CD4-positive, alpha-beta T cell (primary cell): Measurements from ENCODE around the gene MCM9. TPM values are rescaled to one million over a fixed set of nuclear protein-coding genes. Genes with fewer than 3 reads are reported as not detected.
A peak's percentile ranks its signal among the peaks of the same experiment; 100 is the strongest.
"Not testable (repeated sequence)": the region's sequence is repeated elsewhere in the genome, so short reads cannot be mapped to it uniquely, and the experiment has no call there.

ENCODE experiments used
- ATAC-seq: fragments of 200-7000 bp; cut with Tn5 transposase; one replicate; pipeline ENCODE4 v1.10.0; 2022; ENCODE audit warnings: mild to moderate bottlenecking; ENCODE audit not compliant: poor library complexity
- CTCF ChIA-PET: fragments of 350-600 bp; sonication (Branson Sonifier 250); formaldehyde crosslinking; loops from one replicate; lab custom pipeline; 2021; ENCODE audit warnings: antibody characterized with exemption, inconsistent platforms; lab: Charles Lee
- POLR2A ChIA-PET: fragments of 350-600 bp; sonication (Branson Sonifier 250); formaldehyde crosslinking; loops from one replicate; lab custom pipeline; 2021; ENCODE audit warnings: antibody characterized with exemption, inconsistent platforms; lab: Charles Lee
- DNase-seq, 14 experiments: peaks; one replicate each; pipeline ENCODE4 v3.0.0-alpha.2; 2013 to 2020; ENCODE audit warnings: mixed read lengths in 2 of 14
- H3K27ac ChIP-seq, 2 donors: one replicate each; pipeline versions ENCODE4 v1.5.1 to v1.7.0; 2013; ENCODE audit warnings: low read length in 2 of 2, low read depth in 1 of 2, mild to moderate bottlenecking in 1 of 2
- H3K27me3 ChIP-seq, 2 experiments: 1 replicate in 1 of 2; 2 replicates in 1 of 2; pipeline versions ENCODE4 v1.6.1 to v1.7.0; 2013; ENCODE audit warnings: low read length in 2 of 2, control low read depth in 1 of 2, mild to moderate bottlenecking in 1 of 2, moderate library complexity in 1 of 2; ENCODE audit not compliant: insufficient read depth in 2 of 2, control insufficient read depth in 1 of 2
- H3K36me3 ChIP-seq: one replicate; pipeline ENCODE4 v1.6.1; 2013; ENCODE audit warnings: low read length, control low read depth; ENCODE audit not compliant: insufficient read depth
- H3K4me1 ChIP-seq: one replicate; pipeline ENCODE4 v1.6.1; 2013; ENCODE audit warnings: low read length, control low read depth; ENCODE audit not compliant: insufficient read depth
- H3K4me3 ChIP-seq: one replicate; pipeline ENCODE4 v1.5.1; 2013; ENCODE audit warnings: mild to moderate bottlenecking, low read length, moderate library complexity
- H3K9me3 ChIP-seq, 2 experiments: 1 replicate in 1 of 2; 2 replicates in 1 of 2; pipeline versions ENCODE4 v1.6.1 to v1.7.0; 2013; ENCODE audit warnings: low read length in 2 of 2, mild to moderate bottlenecking in 2 of 2, control low read depth in 1 of 2, moderate library complexity in 1 of 2; ENCODE audit not compliant: control insufficient read depth in 1 of 2, insufficient read depth in 1 of 2
- H3K27ac Mint-ChIP-seq: one replicate; pipeline ENCODE4 v1.8.0; 2020; ENCODE audit warnings: mixed read lengths
- H3K27me3 Mint-ChIP-seq: one replicate; pipeline ENCODE4 v1.8.0; 2021; ENCODE audit warnings: mixed read lengths
- H3K36me3 Mint-ChIP-seq: one replicate; pipeline ENCODE4 v1.8.0; 2021; ENCODE audit warnings: low read depth, mixed read lengths
- H3K4me1 Mint-ChIP-seq: one replicate; pipeline ENCODE4 v1.8.0; 2021; ENCODE audit warnings: low read depth, mixed read lengths
- H3K4me3 Mint-ChIP-seq: one replicate; pipeline ENCODE4 v1.8.0; 2020; ENCODE audit warnings: mild to moderate bottlenecking, mixed read lengths
- H3K9me3 Mint-ChIP-seq: one replicate; pipeline ENCODE4 v1.8.0; 2020; ENCODE audit warnings: mixed read lengths
- CTCF ChIP-seq: fragments of 200-600 bp; IDR thresholded peaks from one replicate; pipeline ENCODE4 v1.8.0; 2022; ENCODE audit warnings: antibody characterized with exemption, mild to moderate bottlenecking
- intact Hi-C, 2 experiments: fragments of 100-400 bp; cut with DNase I in 1 of 2; cut with micrococcal nuclease in 1 of 2; formaldehyde crosslinking; loops; one replicate each; pipeline versions ENCODE4 v1.15.1 to v1.9.0; 2023 to 2025; cut with DNase I, micrococcal nuclease
- total RNA-seq, 174 experiments: library from RNA in 2 of 174; stranded (reverse) in 2 of 174; gene quantifications; one replicate each; pipeline ENCODE4 v1.2.3 and lab custom pipeline; 2021 to 2026

Gene MCM9
- total RNA-seq, 2 experiments from 2014 or later: 25.5 TPM

- no peak overlapping the region for H3K4me3 ChIP-seq
- H3K27me3 ChIP-seq: no peaks in the 10 kb centered on the region
- Mint-ChIP-seq H3K9me3 (no peaks in the 10 kb centered on the region), H3K27ac (peak overlapping the region; percentile 78), H3K4me3 (no peak overlapping the region), H3K36me3 (no peaks in the 10 kb centered on the region), H3K4me1 (peaks cover 29% of the 10 kb centered on the region), H3K27me3 (no peaks in the 10 kb centered on the region)
- TF ChIP-seq CTCF: no peak
- ATAC-seq (no peak), DNase-seq (no peak)
- H3K4me1 ChIP-seq: peaks cover 15% of the 10 kb centered on the region
- no peaks in the 10 kb centered on the region for H3K9me3 ChIP-seq
- H3K36me3 ChIP-seq: no peaks in the 10 kb centered on the region
- ChIA-PET CTCF (interaction anchor here (1.2 to 1.4 kb wide), 2 partner anchors 118 to 203 kb away, joined by 3 to 5 read pairs; partner anchors contain the start of gene CEP85L), POLR2A (interaction anchor here (1.1 to 3.1 kb wide), 3 partner anchors 28 to 59 kb away, joined by 3 to 20 read pairs (median 6); no protein-coding TSS in a partner anchor)
- intact Hi-C loops: no loop called here
- peak overlapping the region in 1 of 2 donors; percentile 51 for H3K27ac ChIP-seq
Observed at GRCh38 chr6:118768441-118768840, 166.5 kb downstream of the MCM9 start.

- H3K27me3 Mint-ChIP-seq, intact Hi-C loops, H3K4me3 Mint-ChIP-seq, H3K36me3 Mint-ChIP-seq, H3K4me3 ChIP-seq, ATAC-seq, H3K27ac Mint-ChIP-seq, CTCF ChIA-PET, H3K27ac ChIP-seq, H3K27me3 ChIP-seq, H3K9me3 ChIP-seq, DNase-seq, POLR2A ChIA-PET, H3K36me3 ChIP-seq, H3K9me3 Mint-ChIP-seq: not testable (repeated sequence)
- H3K4me1 ChIP-seq: peaks cover 15% of the 10 kb centered on the region
- peaks cover 26% of the 10 kb centered on the region for H3K4me1 Mint-ChIP-seq
Observed at GRCh38 chr6:118765316-118765715, 169.6 kb downstream of the MCM9 start.

GRCh38 chr6:118764766-118765165 lies 170.2 kb downstream of the MCM9 start:
- no peak overlapping the region for H3K27ac Mint-ChIP-seq
- H3K4me1 Mint-ChIP-seq: peaks cover 21% of the 10 kb centered on the region
- no peak overlapping the region for H3K4me3 Mint-ChIP-seq
- H3K27me3 Mint-ChIP-seq: no peaks in the 10 kb centered on the region
- ATAC-seq (no peak), DNase-seq (no peak)
- POLR2A ChIA-PET: interaction anchor here (0.6 kb wide), 1 partner anchor 11 kb away, joined by 3 read pairs; no protein-coding TSS in a partner anchor
- H3K27ac ChIP-seq: no peak overlapping the region
- CTCF ChIA-PET: no interaction called here
- H3K36me3 Mint-ChIP-seq: no peaks in the 10 kb centered on the region
- no peaks in the 10 kb centered on the region for H3K9me3 ChIP-seq
- H3K4me3 ChIP-seq: no peak overlapping the region
- H3K36me3 ChIP-seq: no peaks in the 10 kb centered on the region
- peaks cover 15% of the 10 kb centered on the region for H3K4me1 ChIP-seq
- intact Hi-C loops: no loop called here
- no peaks in the 10 kb centered on the region for H3K27me3 ChIP-seq
- no peaks in the 10 kb centered on the region for H3K9me3 Mint-ChIP-seq
- TF ChIP-seq CTCF: no peak

Other genes with a start within 250 kb of the MCM9 start
- gene ASF1A, start 41.0 kb downstream of the MCM9 start, total RNA-seq: 10 to 100 TPM; 10.7 to 11.9 TPM
- gene FAM184A, start 143.5 kb upstream of the MCM9 start, total RNA-seq: 1 to 10 TPM; 2.9 to 3.3 TPM